Omental fat pad (tissue), 4 donors: Measurements from ENCODE around the gene HAS3. TPM values are rescaled to one million over a fixed set of nuclear protein-coding genes. Genes with fewer than 3 reads are reported as not detected.

Source experiments
- ATAC-seq: fragments of 150-250 bp; one replicate; pipeline ENCODE4 v1.9.1; 2016; ENCODE audit warnings: mild to moderate bottlenecking, moderate library complexity; ENCODE audit not compliant: low FRiP score
- DNase-seq: peaks from one replicate; pipeline ENCODE4 v3.0.0-alpha.2; 2019; ENCODE audit warnings: low spot score
- total RNA-seq, 4 donors: library from RNA; depleted of rRNA; stranded (reverse); fragments of >200 nt; gene quantifications; one replicate each; pipeline ENCODE4 v1.1.0, GENCODE V29; 2016
- TF ChIP-seq, protein P1 (sequence below), 3 donors: fragments of 450-650 bp; IDR thresholded peaks; one replicate each; pipeline ENCODE4 v1.5.1; 2016 to 2017; ENCODE audit warnings: antibody characterized with exemption in 3 of 3, mild to moderate bottlenecking in 3 of 3, moderate library complexity in 2 of 3

HAS3 gene
- total RNA-seq, 4 donors from 2014 or later: 0.36 to 2.2 (median 1.2) TPM

DNA sequence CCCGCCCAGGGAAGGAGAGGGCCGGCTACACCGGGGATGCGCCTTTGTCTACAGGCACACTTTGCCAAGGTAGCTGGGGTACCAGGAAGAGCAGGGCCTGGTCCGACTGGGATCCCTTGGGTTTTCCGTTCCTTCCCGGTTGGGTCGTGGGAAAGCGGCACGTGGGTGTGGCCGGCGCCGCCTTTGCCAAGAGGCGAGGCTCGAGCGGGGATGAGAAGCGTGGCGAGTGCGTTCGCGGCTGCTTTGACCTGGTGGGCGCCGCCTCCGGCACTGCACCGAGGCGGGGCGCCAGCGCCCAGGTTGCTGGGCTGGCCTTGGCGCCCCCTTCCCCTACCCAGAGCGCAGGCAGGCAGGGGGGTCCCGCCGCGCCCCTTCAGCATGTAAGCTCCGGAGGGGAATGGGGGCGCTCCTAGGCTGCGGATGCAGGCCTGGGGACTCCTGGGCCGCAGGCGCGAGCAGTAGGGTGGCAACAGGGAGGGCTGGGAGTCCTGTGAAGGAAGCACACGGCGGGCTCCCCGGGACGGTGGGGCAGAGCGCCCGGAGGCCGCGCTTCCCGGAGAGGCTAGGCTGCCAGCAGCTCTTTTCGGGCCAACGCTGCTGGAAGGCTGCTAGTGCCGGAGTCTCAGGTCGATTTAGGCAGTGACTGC, 2.0 kb downstream of the HAS3 start:
- no peak for DNase-seq
- TF ChIP-seq, protein P1, sequence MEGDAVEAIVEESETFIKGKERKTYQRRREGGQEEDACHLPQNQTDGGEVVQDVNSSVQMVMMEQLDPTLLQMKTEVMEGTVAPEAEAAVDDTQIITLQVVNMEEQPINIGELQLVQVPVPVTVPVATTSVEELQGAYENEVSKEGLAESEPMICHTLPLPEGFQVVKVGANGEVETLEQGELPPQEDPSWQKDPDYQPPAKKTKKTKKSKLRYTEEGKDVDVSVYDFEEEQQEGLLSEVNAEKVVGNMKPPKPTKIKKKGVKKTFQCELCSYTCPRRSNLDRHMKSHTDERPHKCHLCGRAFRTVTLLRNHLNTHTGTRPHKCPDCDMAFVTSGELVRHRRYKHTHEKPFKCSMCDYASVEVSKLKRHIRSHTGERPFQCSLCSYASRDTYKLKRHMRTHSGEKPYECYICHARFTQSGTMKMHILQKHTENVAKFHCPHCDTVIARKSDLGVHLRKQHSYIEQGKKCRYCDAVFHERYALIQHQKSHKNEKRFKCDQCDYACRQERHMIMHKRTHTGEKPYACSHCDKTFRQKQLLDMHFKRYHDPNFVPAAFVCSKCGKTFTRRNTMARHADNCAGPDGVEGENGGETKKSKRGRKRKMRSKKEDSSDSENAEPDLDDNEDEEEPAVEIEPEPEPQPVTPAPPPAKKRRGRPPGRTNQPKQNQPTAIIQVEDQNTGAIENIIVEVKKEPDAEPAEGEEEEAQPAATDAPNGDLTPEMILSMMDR (IDR thresholded peaks at IDR 0.05): no peak
- ATAC-seq: no peak

DNA sequence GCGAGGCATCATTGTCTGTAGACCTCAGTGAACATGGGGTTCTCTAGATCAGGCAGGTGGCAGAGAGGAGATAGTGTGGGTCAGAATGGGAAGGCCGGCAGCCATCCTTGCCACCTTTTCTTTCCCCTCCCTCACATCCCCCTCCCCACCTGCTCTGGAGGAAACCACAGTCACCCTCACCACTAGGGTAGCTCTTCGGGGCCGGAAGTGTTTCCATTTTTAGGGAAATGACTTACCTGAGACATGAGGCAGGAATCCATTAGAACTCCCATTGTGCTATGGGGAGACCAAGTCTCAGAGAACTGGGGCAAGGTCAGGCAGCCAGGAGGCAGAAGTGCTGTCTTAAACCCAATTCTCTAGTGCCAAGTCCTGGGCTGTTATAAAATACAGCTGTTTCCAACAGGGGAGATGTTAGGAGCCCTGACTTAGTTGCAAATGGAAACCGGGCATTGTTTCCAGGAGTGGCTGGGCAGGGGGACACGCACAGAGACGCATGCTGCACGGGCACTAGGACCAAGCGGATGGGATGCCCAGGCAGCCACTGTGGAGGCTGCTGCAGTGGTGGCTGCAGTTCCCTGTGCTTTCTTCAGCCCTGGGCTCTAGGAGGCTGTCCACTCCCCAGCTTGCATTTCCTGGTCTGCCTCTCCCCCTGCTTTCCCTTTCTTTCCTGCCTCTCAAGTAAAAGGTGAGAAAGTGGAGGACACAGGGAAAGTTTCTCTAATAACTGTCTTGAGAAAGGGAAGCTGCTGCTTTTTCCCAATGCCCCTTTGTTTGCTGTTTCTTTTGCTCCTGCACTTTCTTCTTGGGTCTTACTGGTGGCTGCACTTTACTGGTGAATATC, 2.8 kb downstream of the HAS3 start:
- no peak for ATAC-seq
- TF ChIP-seq, protein P1 (IDR thresholded peaks at IDR 0.05): no peak
- no peak for DNase-seq

DNA sequence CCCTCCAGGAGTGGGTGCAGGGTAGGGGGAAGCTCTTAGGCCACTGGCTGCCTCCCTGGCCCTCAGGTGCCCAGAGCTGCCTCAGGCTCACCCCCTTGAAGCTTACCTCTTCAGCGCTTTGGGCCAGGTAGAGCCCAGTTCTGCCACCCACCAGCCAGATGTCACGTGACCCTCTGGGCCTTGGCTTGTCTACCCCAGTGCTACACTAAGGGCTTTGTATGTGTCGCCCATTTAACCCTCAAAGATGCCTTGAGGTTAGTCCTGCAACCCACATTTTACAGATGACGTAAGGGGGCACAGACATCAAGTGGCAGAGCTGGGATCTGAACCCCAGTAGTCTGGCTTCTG, 3.4 kb downstream of the HAS3 start:
- no peak for ATAC-seq
- TF ChIP-seq, protein P1 (IDR thresholded peaks at IDR 0.05): no peak
- no peak for DNase-seq

DNA sequence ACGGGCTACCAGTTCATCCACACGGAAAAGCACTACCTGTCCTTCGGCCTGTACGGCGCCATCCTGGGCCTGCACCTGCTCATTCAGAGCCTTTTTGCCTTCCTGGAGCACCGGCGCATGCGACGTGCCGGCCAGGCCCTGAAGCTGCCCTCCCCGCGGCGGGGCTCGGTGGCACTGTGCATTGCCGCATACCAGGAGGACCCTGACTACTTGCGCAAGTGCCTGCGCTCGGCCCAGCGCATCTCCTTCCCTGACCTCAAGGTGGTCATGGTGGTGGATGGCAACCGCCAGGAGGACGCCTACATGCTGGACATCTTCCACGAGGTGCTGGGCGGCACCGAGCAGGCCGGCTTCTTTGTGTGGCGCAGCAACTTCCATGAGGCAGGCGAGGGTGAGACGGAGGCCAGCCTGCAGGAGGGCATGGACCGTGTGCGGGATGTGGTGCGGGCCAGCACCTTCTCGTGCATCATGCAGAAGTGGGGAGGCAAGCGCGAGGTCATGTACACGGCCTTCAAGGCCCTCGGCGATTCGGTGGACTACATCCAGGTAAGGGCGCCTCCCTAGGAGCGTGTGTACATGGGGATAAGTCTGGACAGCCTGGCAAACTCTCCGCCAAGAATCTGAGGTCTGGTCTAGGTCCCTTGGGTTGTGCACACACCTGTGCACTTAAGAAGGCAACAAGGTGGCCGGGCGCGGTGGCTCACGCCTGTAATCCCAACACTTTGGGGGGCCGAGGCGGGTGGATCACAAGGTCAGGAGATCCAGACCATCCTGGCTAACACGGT, 4.2 kb downstream of the HAS3 start:
- no peak for DNase-seq
- TF ChIP-seq, protein P1 (IDR thresholded peaks at IDR 0.05): no peak
- no peak for ATAC-seq

DNA sequence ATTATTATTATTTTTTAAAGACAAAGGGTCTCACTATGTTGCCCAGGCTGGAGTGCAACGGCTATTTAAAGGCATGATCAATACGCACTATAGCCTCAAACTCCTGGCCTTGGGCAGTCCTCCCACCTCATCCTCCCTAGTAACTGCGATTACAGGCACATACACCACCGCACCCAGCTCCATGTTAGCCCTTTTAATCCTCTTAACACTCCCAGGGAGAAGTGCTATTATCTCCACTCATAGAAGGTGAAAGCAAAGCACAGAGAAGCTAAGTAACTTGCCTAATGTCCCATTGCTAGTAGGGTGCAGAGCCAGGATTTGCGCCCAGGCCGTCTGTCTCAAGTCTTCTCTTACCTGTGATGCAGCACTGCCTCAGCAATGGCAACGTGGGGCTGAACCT, 5.0 kb downstream of the HAS3 start:
- DNase-seq (no peak), ATAC-seq (no peak)
- TF ChIP-seq, protein P1 (IDR thresholded peaks at IDR 0.05): no peak

DNA sequence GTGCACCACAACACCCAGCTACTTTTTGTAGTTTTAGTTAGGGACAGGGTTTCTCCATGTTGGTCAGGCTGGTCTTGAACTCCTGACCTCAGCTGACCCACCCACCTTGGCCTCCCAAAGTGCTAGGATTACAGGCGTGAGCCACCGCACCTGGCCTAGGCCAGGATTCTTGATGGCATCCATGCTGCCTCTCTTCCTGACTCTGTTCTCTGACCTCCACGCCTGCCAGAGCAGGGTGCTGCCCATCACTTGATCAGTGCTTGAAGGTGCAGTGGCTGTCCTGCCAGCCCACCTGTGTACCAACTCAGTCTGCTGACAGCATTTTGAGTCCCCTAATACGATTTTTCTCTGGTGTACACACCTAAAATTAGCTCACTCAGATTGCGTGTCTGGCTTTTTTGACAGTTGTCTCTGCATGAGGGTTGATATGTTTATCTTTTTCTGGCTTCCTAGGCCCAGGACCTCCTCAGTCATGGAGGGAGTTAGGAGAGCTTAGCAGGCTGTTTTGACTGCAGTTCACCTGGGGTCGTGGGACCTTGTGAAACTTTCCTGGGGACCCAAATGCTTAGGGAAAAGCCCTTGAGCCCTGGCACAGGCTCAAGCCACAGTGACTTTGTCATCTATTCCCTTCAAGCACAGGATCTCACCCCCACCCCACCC, 5.9 kb downstream of the HAS3 start:
- no peak for ATAC-seq
- TF ChIP-seq, protein P1 (IDR thresholded peaks at IDR 0.05): no peak
- DNase-seq: no peak
